Measurements from ENCODE around the gene EDN3.

The EDN3 gene

GRCh38 chr20:59295531-59295930 is 4.9 kb upstream of the EDN3 start:
- no peak for DNase-seq (ENCODE audit: extremely low read depth, insufficient read length)
- no peak overlapping the region for H3K4me3 ChIP-seq (replicated peaks; ENCODE audit: low read depth, low read length)

GRCh38 chr20:59297686-59298085 is 2.7 kb upstream of the EDN3 start:
- Histone ChIP-seq H3K36me3 (ENCODE audit: control insufficient read depth, insufficient read depth, low read length) (no peaks in the 10 kb centered on the region), H3K27me3 (replicated peaks; ENCODE audit: control insufficient read depth, insufficient read depth, low read length) (no peaks in the 10 kb centered on the region; the same call in 1 of the 2 replicates), H3K4me3 (replicated peaks; ENCODE audit: low read depth, low read length) (no peak overlapping the region)
- TF ChIP-seq CTCF (IDR thresholded peaks at IDR 0.05; ENCODE audit: insufficient read depth, low read length, poor library complexity, severe bottlenecking): no peak
- DNase-seq (ENCODE audit: extremely low read depth, insufficient read length): no peak

More at GRCh38 chr20:59295531-59295930, 4.9 kb upstream of the EDN3 start:
- Histone ChIP-seq H3K36me3 (ENCODE audit: control insufficient read depth, insufficient read depth, low read length) (no peaks in the 10 kb centered on the region), H3K27me3 (replicated peaks; ENCODE audit: control insufficient read depth, insufficient read depth, low read length) (no peaks in the 10 kb centered on the region)
- TF ChIP-seq CTCF (IDR thresholded peaks at IDR 0.05; ENCODE audit: insufficient read depth, low read length, poor library complexity, severe bottlenecking): no peak

- H3K4me3 ChIP-seq (replicated peaks; ENCODE audit: low read depth, low read length): no peak overlapping the region
- no peak for DNase-seq (ENCODE audit: extremely low read depth, insufficient read length)
- no peaks in the 10 kb centered on the region for H3K36me3 ChIP-seq (ENCODE audit: control insufficient read depth, insufficient read depth, low read length)
- H3K27me3 ChIP-seq (replicated peaks; ENCODE audit: control insufficient read depth, insufficient read depth, low read length): no peaks in the 10 kb centered on the region; the same call in 1 of the 2 replicates
- TF ChIP-seq CTCF (IDR thresholded peaks at IDR 0.05; ENCODE audit: insufficient read depth, low read length, poor library complexity, severe bottlenecking): no peak
Observed at GRCh38 chr20:59299945-59300332, 472 bp upstream of the EDN3 start.

GRCh38 chr20:59301343-59302007 is 1.1 kb downstream of the EDN3 start:
- Histone ChIP-seq H3K4me3 (replicated peaks; ENCODE audit: low read depth, low read length) (no peak overlapping the region), H3K36me3 (ENCODE audit: control insufficient read depth, insufficient read depth, low read length) (no peaks in the 10 kb centered on the region), H3K27me3 (replicated peaks; ENCODE audit: control insufficient read depth, insufficient read depth, low read length) (no peaks in the 10 kb centered on the region; the same call in 1 of the 2 replicates)
- TF ChIP-seq CTCF (IDR thresholded peaks at IDR 0.05; ENCODE audit: insufficient read depth, low read length, poor library complexity, severe bottlenecking): no peak
- no peak for DNase-seq (ENCODE audit: extremely low read depth, insufficient read length)

GRCh38 chr20:59305908-59306655 is 5.7 kb downstream of the EDN3 start:
- Histone ChIP-seq H3K27me3 (replicated peaks; ENCODE audit: control insufficient read depth, insufficient read depth, low read length) (no peaks in the 10 kb centered on the region; the same call in 1 of the 2 replicates), H3K4me3 (replicated peaks; ENCODE audit: low read depth, low read length) (no peak overlapping the region), H3K36me3 (ENCODE audit: control insufficient read depth, insufficient read depth, low read length) (no peaks in the 10 kb centered on the region)
- DNase-seq (ENCODE audit: extremely low read depth, insufficient read length): no peak
- TF ChIP-seq CTCF (IDR thresholded peaks at IDR 0.05; ENCODE audit: insufficient read depth, low read length, poor library complexity, severe bottlenecking): no peak
